AG09309 (cell line): ENCODE measurements around the gene PRSS35.
"Not testable (repeated sequence)": the region's sequence is repeated elsewhere in the genome, so short reads cannot be mapped to it uniquely, and the experiment has no call there.

ENCODE experiments used
- DNase-seq: peaks from one replicate; pipeline ENCODE4 v3.0.0-alpha.2; 2010; ENCODE audit warnings: low read depth
- H3K4me3 ChIP-seq: 2 replicates; pipeline ENCODE4 v1.5.1; 2011; ENCODE audit warnings: mild to moderate bottlenecking, low read depth, low read length, moderate library complexity; ENCODE audit not compliant: control insufficient read depth
- CTCF ChIP-seq: IDR thresholded peaks from 2 replicates; pipeline ENCODE4 v1.5.1; 2011; ENCODE audit warnings: mild to moderate bottlenecking, low read depth, low read length, inconsistent platforms; ENCODE audit not compliant: insufficient read depth, control insufficient read depth; ENCODE audit errors: missing control alignments

PRSS35 gene

GRCh38 chr6:83546636-83547035 is 34.3 kb downstream of the PRSS35 start:
- no peak overlapping the region for H3K4me3 ChIP-seq
- DNase-seq, result no peak
- no peak for TF ChIP-seq CTCF

GRCh38 chr6:83550482-83550881 is 38.1 kb downstream of the PRSS35 start:
- not testable (repeated sequence) for DNase-seq, H3K4me3 ChIP-seq

GRCh38 chr6:83551748-83552147 is 39.4 kb downstream of the PRSS35 start:
- H3K4me3 ChIP-seq, DNase-seq: not testable (repeated sequence)

- TF ChIP-seq CTCF, result no peak
- DNase-seq, result no peak
- H3K4me3 ChIP-seq, result no peak overlapping the region
These were observed 44.5 kb downstream of the PRSS35 start for GRCh38 chr6:83556871-83557270.

- no peak for TF ChIP-seq CTCF
- no peak for DNase-seq
- H3K4me3 ChIP-seq, result no peak overlapping the region
These were observed 46.6 kb downstream of the PRSS35 start for GRCh38 chr6:83558975-83559374.

- H3K4me3 ChIP-seq, DNase-seq: not testable (repeated sequence)
These were observed 59.4 kb downstream of the PRSS35 start for GRCh38 chr6:83571663-83572185.

GRCh38 chr6:83574783-83575182 is 62.4 kb downstream of the PRSS35 start:
- H3K4me3 ChIP-seq, result no peak overlapping the region
- DNase-seq, result no peak
- TF ChIP-seq CTCF, result no peak
